Endometrial microvascular endothelial cells (primary cell): ENCODE data around the gene NUMA1. TPM values are rescaled to one million over a fixed set of nuclear protein-coding genes. Genes with fewer than 3 reads are reported as not detected.

Experiments used
- in situ Hi-C: cut with HindIII; loops from 2 replicates; pipeline ENCODE4 v1.10.0; 2017; ENCODE audit warnings: low sequenced_read_pairs, low pct_unique_long_range_greater_than_20kb; ENCODE audit errors: inconsistent ontology term
- total RNA-seq: library from RNA; depleted of rRNA; stranded (reverse); fragments of >200 nt; gene quantifications from one replicate; pipeline ENCODE4 v1.2.3, GENCODE V29; 2015; ENCODE audit errors: inconsistent ontology term

NUMA1 gene
- total RNA-seq, 1 donor from 2014 or later, result 112 TPM

- in situ Hi-C loops, result no loop called here
Observed at GRCh38 chr11:72037554-72038311, 42.6 kb downstream of the NUMA1 start.

GRCh38 chr11:72036687-72037086, 43.7 kb downstream of the NUMA1 start:
- in situ Hi-C loops, result no loop called here

GRCh38 chr11:72030472-72031045, 49.8 kb downstream of the NUMA1 start:
- in situ Hi-C loops, result no loop called here

- in situ Hi-C loops, result no loop called here
Observed at GRCh38 chr11:72026090-72026489, 54.3 kb downstream of the NUMA1 start.

GRCh38 chr11:72024069-72024754, 56.1 kb downstream of the NUMA1 start:
- in situ Hi-C loops, result no loop called here

- in situ Hi-C loops, result no loop called here
Observed at GRCh38 chr11:72023335-72023734, 57.0 kb downstream of the NUMA1 start.

- in situ Hi-C loops, result no loop called here
Observed at GRCh38 chr11:72018171-72018570, 62.2 kb downstream of the NUMA1 start.

- in situ Hi-C loops, result no loop called here
Observed at GRCh38 chr11:72015511-72016061, 64.8 kb downstream of the NUMA1 start.

GRCh38 chr11:72014761-72015320, 65.5 kb downstream of the NUMA1 start:
- in situ Hi-C loops, result no loop called here

- in situ Hi-C loops, result no loop called here
Observed at GRCh38 chr11:72013765-72014711, 66.3 kb downstream of the NUMA1 start.

GRCh38 chr11:72012897-72013721, 67.2 kb downstream of the NUMA1 start:
- in situ Hi-C loops, result no loop called here

GRCh38 chr11:72012091-72012630, 68.2 kb downstream of the NUMA1 start:
- in situ Hi-C loops, result no loop called here

GRCh38 chr11:72010529-72011233, 69.7 kb downstream of the NUMA1 start:
- in situ Hi-C loops, result no loop called here

GRCh38 chr11:72009156-72009555, 71.2 kb downstream of the NUMA1 start:
- in situ Hi-C loops, result no loop called here

- in situ Hi-C loops, result no loop called here
Observed at GRCh38 chr11:72008728-72009127, 71.6 kb downstream of the NUMA1 start.

- in situ Hi-C loops, result no loop called here
Observed at GRCh38 chr11:72007587-72007986, 72.8 kb downstream of the NUMA1 start.

GRCh38 chr11:72007089-72007476, 73.3 kb downstream of the NUMA1 start:
- in situ Hi-C loops, result no loop called here
